ENCODE measurements around the gene CSRP2.

The CSRP2 gene

GRCh38 chr12:76908303-76909017 lies 29.6 kb upstream of the CSRP2 start:
- DNase-seq: no peak
- Mint-ChIP-seq H3K4me1 (ENCODE audit: low read depth) (no peaks in the 10 kb centered on the region), H3K9me3 (no peaks in the 10 kb centered on the region), H3K27me3 (peaks cover 20% of the 10 kb centered on the region), H3K27ac (no peak overlapping the region), H3K36me3 (ENCODE audit: low read depth) (no peaks in the 10 kb centered on the region), H3K4me3 (no peak overlapping the region)

- no peak overlapping the region for H3K27ac Mint-ChIP-seq
- peaks cover 18% of the 10 kb centered on the region for H3K4me1 Mint-ChIP-seq (ENCODE audit: low read depth)
- peaks cover 2% of the 10 kb centered on the region for H3K27me3 Mint-ChIP-seq
- H3K4me3 Mint-ChIP-seq: no peak overlapping the region
- no peaks in the 10 kb centered on the region for H3K36me3 Mint-ChIP-seq (ENCODE audit: low read depth)
- H3K9me3 Mint-ChIP-seq: no peaks in the 10 kb centered on the region
- DNase-seq: no peak
These were observed 23.0 kb upstream of the CSRP2 start for GRCh38 chr12:76901628-76902380.

- Mint-ChIP-seq H3K4me3 (no peak overlapping the region), H3K27ac (no peak overlapping the region), H3K9me3 (no peaks in the 10 kb centered on the region), H3K4me1 (ENCODE audit: low read depth) (peaks cover 18% of the 10 kb centered on the region), H3K27me3 (no peaks in the 10 kb centered on the region), H3K36me3 (ENCODE audit: low read depth) (no peaks in the 10 kb centered on the region)
- DNase-seq: no peak
These were observed 20.7 kb upstream of the CSRP2 start for GRCh38 chr12:76899522-76899921.

GRCh38 chr12:76898442-76898841 lies 19.6 kb upstream of the CSRP2 start:
- DNase-seq: no peak
- no peaks in the 10 kb centered on the region for H3K27me3 Mint-ChIP-seq
- H3K4me3 Mint-ChIP-seq: no peak overlapping the region
- H3K4me1 Mint-ChIP-seq (ENCODE audit: low read depth): peaks cover 18% of the 10 kb centered on the region
- H3K9me3 Mint-ChIP-seq: peaks cover 5% of the 10 kb centered on the region
- H3K27ac Mint-ChIP-seq: no peak overlapping the region
- no peaks in the 10 kb centered on the region for H3K36me3 Mint-ChIP-seq (ENCODE audit: low read depth)

- Mint-ChIP-seq H3K4me1 (ENCODE audit: low read depth) (peaks cover 6% of the 10 kb centered on the region), H3K36me3 (ENCODE audit: low read depth) (no peaks in the 10 kb centered on the region), H3K9me3 (peaks cover 5% of the 10 kb centered on the region), H3K27me3 (peaks cover 5% of the 10 kb centered on the region), H3K4me3 (no peak overlapping the region), H3K27ac (no peak overlapping the region)
- no peak for DNase-seq
These were observed 17.5 kb upstream of the CSRP2 start for GRCh38 chr12:76896274-76896673.

GRCh38 chr12:76895796-76896195 lies 17.0 kb upstream of the CSRP2 start:
- H3K4me3 Mint-ChIP-seq: no peak overlapping the region
- H3K27ac Mint-ChIP-seq: no peak overlapping the region
- H3K27me3 Mint-ChIP-seq: peaks cover 5% of the 10 kb centered on the region
- no peak for DNase-seq
- peaks cover 5% of the 10 kb centered on the region for H3K9me3 Mint-ChIP-seq
- H3K36me3 Mint-ChIP-seq (ENCODE audit: low read depth): no peaks in the 10 kb centered on the region
- H3K4me1 Mint-ChIP-seq (ENCODE audit: low read depth): peaks cover 10% of the 10 kb centered on the region

GRCh38 chr12:76891609-76892008 lies 12.8 kb upstream of the CSRP2 start:
- H3K4me3 Mint-ChIP-seq: no peak overlapping the region
- peak overlapping the region; percentile 8 for H3K27ac Mint-ChIP-seq
- H3K27me3 Mint-ChIP-seq: peaks cover 11% of the 10 kb centered on the region
- peaks cover 5% of the 10 kb centered on the region for H3K9me3 Mint-ChIP-seq
- no peak for DNase-seq
- peaks cover 20% of the 10 kb centered on the region for H3K4me1 Mint-ChIP-seq (ENCODE audit: low read depth)
- no peaks in the 10 kb centered on the region for H3K36me3 Mint-ChIP-seq (ENCODE audit: low read depth)

- H3K27me3 Mint-ChIP-seq: peaks cover 20% of the 10 kb centered on the region
- H3K27ac Mint-ChIP-seq: peak overlapping the region; percentile 89
- no peaks in the 10 kb centered on the region for H3K36me3 Mint-ChIP-seq (ENCODE audit: low read depth)
- H3K4me3 Mint-ChIP-seq: peak overlapping the region; percentile 27
- peaks cover 20% of the 10 kb centered on the region for H3K4me1 Mint-ChIP-seq (ENCODE audit: low read depth)
- H3K9me3 Mint-ChIP-seq: peaks cover 5% of the 10 kb centered on the region
- peak; percentile 61 for DNase-seq
These were observed 11.6 kb upstream of the CSRP2 start for GRCh38 chr12:76890151-76891143.

- no peak for DNase-seq
- no peaks in the 10 kb centered on the region for H3K36me3 Mint-ChIP-seq (ENCODE audit: low read depth)
- H3K4me1 Mint-ChIP-seq (ENCODE audit: low read depth): peaks cover 20% of the 10 kb centered on the region
- no peak overlapping the region for H3K27ac Mint-ChIP-seq
- peaks cover 25% of the 10 kb centered on the region for H3K27me3 Mint-ChIP-seq
- no peaks in the 10 kb centered on the region for H3K9me3 Mint-ChIP-seq
- no peak overlapping the region for H3K4me3 Mint-ChIP-seq
These were observed 10.0 kb upstream of the CSRP2 start for GRCh38 chr12:76888775-76889174.

GRCh38 chr12:76883811-76884210 lies 5.0 kb upstream of the CSRP2 start:
- no peak overlapping the region for H3K4me3 Mint-ChIP-seq
- no peaks in the 10 kb centered on the region for H3K36me3 Mint-ChIP-seq (ENCODE audit: low read depth)
- no peak for DNase-seq
- H3K27me3 Mint-ChIP-seq: peaks cover 43% of the 10 kb centered on the region
- no peaks in the 10 kb centered on the region for H3K9me3 Mint-ChIP-seq
- peaks cover 5% of the 10 kb centered on the region for H3K4me1 Mint-ChIP-seq (ENCODE audit: low read depth)
- no peak overlapping the region for H3K27ac Mint-ChIP-seq

GRCh38 chr12:76883151-76883550 lies 4.3 kb upstream of the CSRP2 start:
- Mint-ChIP-seq H3K27me3 (peaks cover 45% of the 10 kb centered on the region), H3K4me1 (ENCODE audit: low read depth) (peaks cover 10% of the 10 kb centered on the region), H3K36me3 (ENCODE audit: low read depth) (peaks cover 3% of the 10 kb centered on the region), H3K4me3 (no peak overlapping the region), H3K27ac (no peak overlapping the region), H3K9me3 (no peaks in the 10 kb centered on the region)
- DNase-seq: no peak

GRCh38 chr12:76882367-76882766 lies 3.5 kb upstream of the CSRP2 start:
- peaks cover 3% of the 10 kb centered on the region for H3K36me3 Mint-ChIP-seq (ENCODE audit: low read depth)
- H3K27ac Mint-ChIP-seq: no peak overlapping the region
- H3K4me1 Mint-ChIP-seq (ENCODE audit: low read depth): peaks cover 16% of the 10 kb centered on the region
- DNase-seq: no peak
- no peaks in the 10 kb centered on the region for H3K9me3 Mint-ChIP-seq
- peaks cover 53% of the 10 kb centered on the region for H3K27me3 Mint-ChIP-seq
- no peak overlapping the region for H3K4me3 Mint-ChIP-seq

GRCh38 chr12:76881142-76881541 lies 2.3 kb upstream of the CSRP2 start:
- peaks cover 3% of the 10 kb centered on the region for H3K36me3 Mint-ChIP-seq (ENCODE audit: low read depth)
- peaks cover 60% of the 10 kb centered on the region for H3K27me3 Mint-ChIP-seq
- no peak overlapping the region for H3K4me3 Mint-ChIP-seq
- peaks cover 17% of the 10 kb centered on the region for H3K4me1 Mint-ChIP-seq (ENCODE audit: low read depth)
- H3K9me3 Mint-ChIP-seq: no peaks in the 10 kb centered on the region
- no peak overlapping the region for H3K27ac Mint-ChIP-seq
- no peak for DNase-seq

GRCh38 chr12:76880519-76881023 lies 1.8 kb upstream of the CSRP2 start:
- peaks cover 58% of the 10 kb centered on the region for H3K27me3 Mint-ChIP-seq
- H3K36me3 Mint-ChIP-seq (ENCODE audit: low read depth): peaks cover 3% of the 10 kb centered on the region
- peaks cover 17% of the 10 kb centered on the region for H3K4me1 Mint-ChIP-seq (ENCODE audit: low read depth)
- no peak overlapping the region for H3K4me3 Mint-ChIP-seq
- H3K9me3 Mint-ChIP-seq: no peaks in the 10 kb centered on the region
- H3K27ac Mint-ChIP-seq: no peak overlapping the region
- DNase-seq: no peak

Measured in activated T-cell treated with anti-CD3 and anti-CD28 coated beads, Interleukin-2, amount 50 U/mL, for 24 hours (primary cell).